GM23248 (cell line): ENCODE results near the gene PSMC6.

Source experiments
- EZH2 ChIP-seq: fragments of 200-600 bp; sonication (generic); IDR thresholded peaks from 2 replicates; pipeline ENCODE4 v1.6.1; 2018; ENCODE audit warnings: antibody characterized with exemption, mild to moderate bottlenecking; ENCODE audit not compliant: insufficient read depth, poor library complexity, severe bottlenecking
- EZH2phosphoT487 ChIP-seq: fragments of 200-600 bp; sonication (generic); IDR thresholded peaks from 2 replicates; pipeline ENCODE4 v1.6.1; 2018; ENCODE audit warnings: antibody characterized with exemption, moderate library complexity, mild to moderate bottlenecking, low read depth; ENCODE audit not compliant: insufficient read depth

GRCh38 chr14:52660325-52660724 is 46.7 kb upstream of the PSMC6 start:
- no peak for TF ChIP-seq EZH2phosphoT487
- TF ChIP-seq EZH2: no peak
